ENCODE data around the gene ACSM2B.

DNA sequence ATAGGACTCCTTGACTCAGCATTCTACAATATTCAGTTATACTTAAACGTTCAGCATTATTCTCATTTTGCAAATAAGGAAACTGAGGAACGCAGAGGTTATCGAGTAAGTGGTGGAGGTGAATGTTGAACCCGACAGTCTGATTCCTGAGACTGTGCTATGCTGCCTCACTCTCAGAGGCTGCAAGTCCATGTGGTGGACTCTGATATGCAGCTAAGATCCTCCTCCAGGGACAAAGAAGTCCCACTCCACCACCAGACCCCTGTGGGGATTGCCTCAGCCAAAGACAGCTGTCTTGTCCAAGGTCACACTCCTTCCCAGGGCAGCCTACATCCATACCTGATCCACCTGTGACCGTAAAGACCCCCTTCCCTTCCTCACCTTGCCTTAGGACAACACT, 37.5 kb downstream of the ACSM2B start:
- TF ChIP-seq POLR2A (IDR thresholded peaks at IDR 0.05; ENCODE audit: low read length) (no peak), GATA1 (IDR thresholded peaks at IDR 0.05; ENCODE audit: low read depth, low read length) (no peak)
